SU-DHL-6 (cell line): ENCODE measurements around the gene MYO9A.

Experiments
- CTCF ChIP-seq: fragments of 200-600 bp; sonication (generic); IDR thresholded peaks from one replicate; pipeline ENCODE4 v1.5.1; 2017; ENCODE audit warnings: antibody characterized with exemption, mild to moderate bottlenecking, low read length, moderate library complexity; ENCODE audit not compliant: insufficient read depth, poor library complexity, severe bottlenecking
- EZH2phosphoT487 ChIP-seq: fragments of 200-600 bp; sonication (generic), shearing (Covaris generic); conservative IDR thresholded peaks from 2 replicates; pipeline ENCODE4 v1.6.1; 2018; ENCODE audit warnings: mild to moderate bottlenecking, antibody characterized with exemption, low read length, moderate library complexity, mixed read lengths

GRCh38 chr15:71815301-71815700 lies 302.6 kb downstream of the MYO9A start:
- TF ChIP-seq CTCF, result no peak
- TF ChIP-seq EZH2phosphoT487, result no peak
